ENCODE results near the gene DISP3.

DNA sequence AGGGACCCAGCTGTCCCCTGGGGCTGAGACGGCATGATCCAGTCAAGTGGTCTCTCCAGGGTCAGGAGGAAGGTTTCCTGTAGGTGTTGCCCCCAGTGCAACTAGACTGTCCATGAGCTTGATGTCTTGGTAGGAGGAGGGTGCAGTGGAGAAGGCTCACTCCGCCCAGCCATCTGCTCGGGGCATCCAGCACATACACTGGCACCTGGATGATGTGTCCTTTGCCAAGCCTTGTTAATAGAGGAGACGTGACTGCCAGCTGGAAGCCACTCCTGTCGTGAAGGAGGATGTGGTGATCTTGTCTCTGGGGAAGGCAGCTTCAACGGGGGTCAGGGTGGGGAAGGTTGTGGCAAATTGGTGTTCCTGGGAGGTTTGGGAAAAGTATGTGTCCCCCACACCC lies 6.2 kb downstream of the DISP3 start:
- TF ChIP-seq, protein P1, sequence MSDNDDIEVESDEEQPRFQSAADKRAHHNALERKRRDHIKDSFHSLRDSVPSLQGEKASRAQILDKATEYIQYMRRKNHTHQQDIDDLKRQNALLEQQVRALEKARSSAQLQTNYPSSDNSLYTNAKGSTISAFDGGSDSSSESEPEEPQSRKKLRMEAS (IDR thresholded peaks at IDR 0.05; ENCODE audit: low read depth) = no peak
- no peak for TF ChIP-seq POLR2AphosphoS5 (IDR thresholded peaks at IDR 0.05; ENCODE audit: low read depth, low read length)
- TF ChIP-seq, protein P2, sequence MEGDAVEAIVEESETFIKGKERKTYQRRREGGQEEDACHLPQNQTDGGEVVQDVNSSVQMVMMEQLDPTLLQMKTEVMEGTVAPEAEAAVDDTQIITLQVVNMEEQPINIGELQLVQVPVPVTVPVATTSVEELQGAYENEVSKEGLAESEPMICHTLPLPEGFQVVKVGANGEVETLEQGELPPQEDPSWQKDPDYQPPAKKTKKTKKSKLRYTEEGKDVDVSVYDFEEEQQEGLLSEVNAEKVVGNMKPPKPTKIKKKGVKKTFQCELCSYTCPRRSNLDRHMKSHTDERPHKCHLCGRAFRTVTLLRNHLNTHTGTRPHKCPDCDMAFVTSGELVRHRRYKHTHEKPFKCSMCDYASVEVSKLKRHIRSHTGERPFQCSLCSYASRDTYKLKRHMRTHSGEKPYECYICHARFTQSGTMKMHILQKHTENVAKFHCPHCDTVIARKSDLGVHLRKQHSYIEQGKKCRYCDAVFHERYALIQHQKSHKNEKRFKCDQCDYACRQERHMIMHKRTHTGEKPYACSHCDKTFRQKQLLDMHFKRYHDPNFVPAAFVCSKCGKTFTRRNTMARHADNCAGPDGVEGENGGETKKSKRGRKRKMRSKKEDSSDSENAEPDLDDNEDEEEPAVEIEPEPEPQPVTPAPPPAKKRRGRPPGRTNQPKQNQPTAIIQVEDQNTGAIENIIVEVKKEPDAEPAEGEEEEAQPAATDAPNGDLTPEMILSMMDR (IDR thresholded peaks at IDR 0.05) = no peak
- TF ChIP-seq, protein P3, sequence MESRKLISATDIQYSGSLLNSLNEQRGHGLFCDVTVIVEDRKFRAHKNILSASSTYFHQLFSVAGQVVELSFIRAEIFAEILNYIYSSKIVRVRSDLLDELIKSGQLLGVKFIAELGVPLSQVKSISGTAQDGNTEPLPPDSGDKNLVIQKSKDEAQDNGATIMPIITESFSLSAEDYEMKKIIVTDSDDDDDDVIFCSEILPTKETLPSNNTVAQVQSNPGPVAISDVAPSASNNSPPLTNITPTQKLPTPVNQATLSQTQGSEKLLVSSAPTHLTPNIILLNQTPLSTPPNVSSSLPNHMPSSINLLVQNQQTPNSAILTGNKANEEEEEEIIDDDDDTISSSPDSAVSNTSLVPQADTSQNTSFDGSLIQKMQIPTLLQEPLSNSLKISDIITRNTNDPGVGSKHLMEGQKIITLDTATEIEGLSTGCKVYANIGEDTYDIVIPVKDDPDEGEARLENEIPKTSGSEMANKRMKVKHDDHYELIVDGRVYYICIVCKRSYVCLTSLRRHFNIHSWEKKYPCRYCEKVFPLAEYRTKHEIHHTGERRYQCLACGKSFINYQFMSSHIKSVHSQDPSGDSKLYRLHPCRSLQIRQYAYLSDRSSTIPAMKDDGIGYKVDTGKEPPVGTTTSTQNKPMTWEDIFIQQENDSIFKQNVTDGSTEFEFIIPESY (IDR thresholded peaks at IDR 0.05; ENCODE audit: borderline replicate concordance, low read depth) = no peak
- TF ChIP-seq TAF1 (IDR thresholded peaks at IDR 0.05; ENCODE audit: borderline replicate concordance, low read depth, low read length) = no peak
- no peak for TF ChIP-seq JUND (IDR thresholded peaks at IDR 0.05)
- TF ChIP-seq RAD21 (IDR thresholded peaks at IDR 0.05; ENCODE audit: low read length) = no peak
- TF ChIP-seq, protein P4, sequence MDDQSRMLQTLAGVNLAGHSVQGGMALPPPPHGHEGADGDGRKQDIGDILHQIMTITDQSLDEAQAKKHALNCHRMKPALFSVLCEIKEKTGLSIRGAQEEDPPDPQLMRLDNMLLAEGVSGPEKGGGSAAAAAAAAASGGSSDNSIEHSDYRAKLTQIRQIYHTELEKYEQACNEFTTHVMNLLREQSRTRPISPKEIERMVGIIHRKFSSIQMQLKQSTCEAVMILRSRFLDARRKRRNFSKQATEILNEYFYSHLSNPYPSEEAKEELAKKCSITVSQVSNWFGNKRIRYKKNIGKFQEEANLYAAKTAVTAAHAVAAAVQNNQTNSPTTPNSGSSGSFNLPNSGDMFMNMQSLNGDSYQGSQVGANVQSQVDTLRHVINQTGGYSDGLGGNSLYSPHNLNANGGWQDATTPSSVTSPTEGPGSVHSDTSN (IDR thresholded peaks at IDR 0.05) = no peak
- TF ChIP-seq MEF2A (IDR thresholded peaks at IDR 0.05; ENCODE audit: borderline replicate concordance, low read depth) = no peak
- TF ChIP-seq SMC3 (IDR thresholded peaks at IDR 0.05; ENCODE audit: low read depth, low read length) = no peak
- TF ChIP-seq SIN3A (IDR thresholded peaks at IDR 0.05; ENCODE audit: borderline replicate concordance, low read depth, low read length) = no peak
- TF ChIP-seq EP300 (IDR thresholded peaks at IDR 0.05; ENCODE audit: borderline replicate concordance in 1 of 2, low read depth in 1 of 2, low read length in 1 of 2) = no peak
